GM19324 (cell line): ENCODE data around the gene ALKAL2.
"Not testable (repeated sequence)": the region's sequence is repeated elsewhere in the genome, so short reads cannot be mapped to it uniquely, and the experiment has no call there.

Experiments used
- ATAC-seq: cut with Tn5 transposase; IDR thresholded peaks from one replicate; pipeline ENCODE4 v1.9.1; 2021; ENCODE audit warnings: mild to moderate bottlenecking, moderate library complexity; ENCODE audit not compliant: unreplicated experiment, low FRiP score

Gene ALKAL2, protein sequence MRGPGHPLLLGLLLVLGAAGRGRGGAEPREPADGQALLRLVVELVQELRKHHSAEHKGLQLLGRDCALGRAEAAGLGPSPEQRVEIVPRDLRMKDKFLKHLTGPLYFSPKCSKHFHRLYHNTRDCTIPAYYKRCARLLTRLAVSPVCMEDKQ

DNA sequence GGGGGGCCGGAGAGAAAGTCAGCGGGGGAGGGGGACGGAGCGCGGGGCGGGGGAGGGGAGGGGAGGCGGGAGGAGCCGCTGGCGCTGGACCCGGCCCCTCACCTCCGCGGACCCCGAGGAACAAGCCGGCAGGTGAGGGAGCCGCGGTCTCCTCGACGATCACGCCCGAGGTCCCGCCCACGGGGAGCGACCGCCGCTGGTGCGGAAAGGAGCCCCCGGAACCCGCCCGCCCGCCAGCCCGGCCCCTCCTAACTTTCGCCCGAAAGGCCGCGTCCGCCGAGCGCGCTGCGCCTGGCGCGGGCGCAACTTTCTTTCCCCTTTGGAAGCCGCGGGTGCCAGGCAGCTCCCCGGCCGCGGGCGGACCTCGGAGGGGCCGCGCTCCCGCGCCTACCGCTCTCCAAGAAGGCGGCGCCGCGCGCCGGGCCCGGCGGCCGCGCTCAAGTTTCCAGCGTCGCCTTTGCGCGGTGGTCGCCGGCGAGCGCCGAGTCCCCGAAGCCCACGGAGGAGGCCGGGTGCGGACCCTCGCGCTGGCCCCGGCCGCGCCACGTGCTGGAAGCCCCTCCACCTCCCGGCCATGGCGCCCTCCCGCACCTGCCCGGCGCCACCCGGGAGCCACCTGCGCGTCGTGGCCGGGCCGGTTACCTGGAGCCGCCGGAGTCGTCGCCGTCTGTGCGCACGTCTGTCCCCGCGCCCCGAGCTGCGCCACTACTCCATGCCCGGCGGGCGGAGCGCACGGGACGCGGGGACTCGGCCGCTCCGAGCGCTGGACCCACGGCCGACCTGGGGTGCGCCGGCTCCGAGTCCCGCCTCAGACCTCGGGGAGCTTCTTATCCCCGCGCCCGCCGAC lies at the start of gene ALKAL2:
TSS of gene ALKAL2 (minus strand) at position 181 of the 847 bp plus-strand sequence. CDS start 256 bp downstream, outside the sequence.
- no peak for ATAC-seq

DNA sequence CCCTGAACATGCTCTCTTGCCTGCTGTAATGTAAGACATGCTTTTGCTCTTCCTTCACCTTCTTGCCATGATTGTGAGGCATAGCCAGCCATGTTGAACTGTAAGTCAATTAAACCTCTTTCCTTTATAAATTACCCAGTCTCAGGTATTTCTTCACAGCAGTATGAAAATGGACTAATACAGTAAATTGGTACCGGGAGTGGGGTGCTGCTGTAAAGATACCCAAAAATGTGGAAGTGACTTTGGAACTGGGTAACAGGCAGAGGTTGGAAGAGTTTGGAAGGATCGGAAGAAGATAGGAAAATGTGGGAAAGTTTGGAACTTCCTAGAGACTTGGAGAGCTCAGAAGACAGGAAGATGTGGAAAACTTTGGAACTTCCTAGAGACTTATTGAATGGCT lies 49.1 kb upstream of the ALKAL2 start:
- not testable (repeated sequence) for ATAC-seq

DNA sequence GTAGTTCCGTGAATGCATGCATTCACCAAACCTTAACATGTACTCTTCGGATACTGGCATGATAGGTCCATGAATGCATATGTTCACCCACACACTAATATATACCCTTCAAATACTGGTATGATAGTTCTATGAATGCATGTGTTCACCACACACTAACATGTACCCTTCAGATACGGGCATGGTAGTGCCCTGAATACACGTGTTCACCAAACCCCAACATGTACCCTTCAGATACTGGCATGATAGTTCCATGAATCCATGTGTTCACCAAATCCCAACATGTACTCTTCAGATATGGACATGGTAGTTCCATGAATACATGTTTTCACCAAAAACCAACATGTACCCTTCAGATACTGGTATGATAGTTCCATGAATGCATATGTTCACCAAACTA lies 48.5 kb upstream of the ALKAL2 start:
- ATAC-seq: no peak

DNA sequence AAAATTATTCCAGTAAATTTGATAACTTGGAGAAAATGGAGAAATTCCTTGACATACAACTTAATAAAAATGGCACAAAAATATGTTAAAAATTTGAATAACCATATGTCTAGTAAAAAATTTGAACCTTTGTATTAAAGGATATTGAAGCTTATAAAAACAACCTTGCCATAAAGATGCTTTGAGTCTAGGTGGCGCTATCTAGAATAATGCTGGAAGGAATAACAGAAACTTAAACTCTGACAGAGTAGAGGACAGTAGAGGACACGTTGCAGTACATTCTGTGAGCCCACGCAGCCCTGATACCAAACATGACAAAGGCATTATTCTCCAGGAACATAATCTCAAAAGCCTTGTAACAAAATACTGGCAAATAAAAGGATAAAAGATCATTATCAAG lies 44.7 kb upstream of the ALKAL2 start:
- no peak for ATAC-seq

DNA sequence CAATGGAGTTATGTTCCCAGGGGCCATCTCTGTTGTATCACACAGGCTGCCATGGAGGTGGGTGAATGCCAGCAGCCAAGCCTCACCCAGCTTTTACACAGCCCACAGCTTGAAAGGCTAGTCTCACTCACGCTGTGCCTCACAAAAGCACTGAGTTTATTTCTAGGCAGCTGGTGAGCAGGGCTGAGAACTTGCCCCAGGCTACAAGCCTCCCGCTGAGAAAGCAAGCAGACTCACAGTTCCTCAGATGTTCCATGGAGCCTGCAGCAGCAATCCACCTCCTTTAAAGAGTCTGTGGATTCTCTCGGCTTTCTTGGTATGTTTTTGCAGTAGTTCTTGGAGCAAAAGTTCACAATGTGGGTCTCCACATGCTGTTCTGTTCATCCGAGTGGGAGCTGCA lies 40.9 kb upstream of the ALKAL2 start:
- ATAC-seq: no peak

DNA sequence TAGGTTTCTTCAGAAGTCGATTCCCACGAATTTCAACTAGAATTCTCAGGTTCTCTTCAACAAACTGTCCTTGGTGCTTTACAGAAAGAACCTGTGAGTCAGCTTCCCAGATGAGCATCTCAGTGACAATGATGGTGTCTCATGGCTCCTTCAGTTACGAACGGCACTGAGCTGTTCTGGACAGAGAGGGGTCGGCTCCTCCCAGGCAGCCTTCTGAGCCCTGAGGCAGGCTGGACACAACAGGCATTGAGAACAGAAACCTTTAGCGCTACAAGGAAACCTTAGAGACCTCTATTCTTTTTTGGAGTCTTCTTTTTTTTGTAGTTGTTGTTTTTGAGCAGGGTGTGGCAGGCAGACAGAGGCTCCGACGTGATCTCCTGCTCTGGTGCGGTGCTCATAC lies 35.1 kb upstream of the ALKAL2 start:
- ATAC-seq: no peak

DNA sequence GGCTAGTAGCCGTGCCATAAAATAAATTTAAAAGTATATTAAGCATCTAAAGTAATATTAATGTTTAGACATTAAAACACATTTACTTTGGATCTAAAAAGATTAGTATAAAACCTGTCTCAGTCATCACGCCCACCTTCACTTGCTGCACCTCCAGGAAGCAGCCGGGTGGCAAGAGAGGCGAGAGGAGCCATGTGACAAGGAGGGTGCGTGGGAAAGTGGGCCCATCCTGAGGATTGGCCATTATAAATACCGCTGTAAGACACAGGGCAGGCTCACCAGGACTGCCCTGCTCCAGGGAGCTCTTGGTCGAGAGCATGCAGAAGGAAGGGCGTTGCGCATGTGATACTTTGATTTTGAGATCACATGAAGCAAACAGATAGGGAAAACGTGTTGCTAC lies 34.4 kb upstream of the ALKAL2 start:
- no peak for ATAC-seq

DNA sequence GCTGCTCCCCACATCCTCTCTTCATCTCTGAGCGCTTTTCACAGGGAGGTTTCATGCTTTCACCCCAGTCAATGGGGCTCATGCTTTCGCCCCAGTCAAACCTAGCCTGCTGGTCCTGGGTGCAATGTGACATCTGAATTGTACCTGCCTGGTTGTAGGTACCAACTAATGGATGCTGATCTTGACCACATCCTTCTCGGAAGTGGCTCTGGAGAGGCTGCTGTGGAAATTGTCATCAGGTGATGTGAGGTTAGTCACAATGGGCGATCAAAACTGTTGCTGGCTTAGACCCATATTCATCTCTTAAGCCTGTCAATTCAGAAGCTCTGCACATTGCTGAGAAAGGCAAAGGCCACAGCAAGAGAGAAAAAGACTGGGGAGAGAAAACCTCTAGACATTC lies 32.7 kb upstream of the ALKAL2 start:
- ATAC-seq: no peak

DNA sequence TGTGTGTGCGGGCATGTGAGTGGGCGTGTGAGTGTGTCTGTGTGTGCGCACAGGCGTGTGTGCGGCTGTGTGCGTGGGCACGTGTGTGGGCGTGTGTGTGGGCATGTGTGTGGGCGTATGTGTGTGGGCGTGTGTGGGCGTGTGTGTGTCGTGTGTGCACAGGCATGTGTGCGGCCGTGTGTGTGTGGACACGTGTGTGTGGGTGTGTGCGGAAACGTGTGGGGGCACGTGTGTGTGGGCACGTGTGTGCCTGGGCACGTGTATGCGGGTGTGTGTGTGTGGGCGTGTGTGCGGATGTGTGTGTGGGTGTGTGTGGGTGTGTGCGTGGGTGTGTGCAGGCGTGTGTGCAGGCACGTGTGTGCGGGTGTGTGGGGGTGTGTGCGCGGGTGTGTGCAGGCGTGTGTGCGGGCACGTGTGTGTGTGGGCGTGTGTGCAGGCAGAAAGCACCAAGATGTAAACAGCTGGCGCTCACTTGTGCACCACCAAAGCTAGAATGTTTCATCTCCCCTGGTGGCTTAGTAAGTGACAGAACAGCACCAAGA lies 31.2 kb upstream of the ALKAL2 start:
- ATAC-seq: no peak

DNA sequence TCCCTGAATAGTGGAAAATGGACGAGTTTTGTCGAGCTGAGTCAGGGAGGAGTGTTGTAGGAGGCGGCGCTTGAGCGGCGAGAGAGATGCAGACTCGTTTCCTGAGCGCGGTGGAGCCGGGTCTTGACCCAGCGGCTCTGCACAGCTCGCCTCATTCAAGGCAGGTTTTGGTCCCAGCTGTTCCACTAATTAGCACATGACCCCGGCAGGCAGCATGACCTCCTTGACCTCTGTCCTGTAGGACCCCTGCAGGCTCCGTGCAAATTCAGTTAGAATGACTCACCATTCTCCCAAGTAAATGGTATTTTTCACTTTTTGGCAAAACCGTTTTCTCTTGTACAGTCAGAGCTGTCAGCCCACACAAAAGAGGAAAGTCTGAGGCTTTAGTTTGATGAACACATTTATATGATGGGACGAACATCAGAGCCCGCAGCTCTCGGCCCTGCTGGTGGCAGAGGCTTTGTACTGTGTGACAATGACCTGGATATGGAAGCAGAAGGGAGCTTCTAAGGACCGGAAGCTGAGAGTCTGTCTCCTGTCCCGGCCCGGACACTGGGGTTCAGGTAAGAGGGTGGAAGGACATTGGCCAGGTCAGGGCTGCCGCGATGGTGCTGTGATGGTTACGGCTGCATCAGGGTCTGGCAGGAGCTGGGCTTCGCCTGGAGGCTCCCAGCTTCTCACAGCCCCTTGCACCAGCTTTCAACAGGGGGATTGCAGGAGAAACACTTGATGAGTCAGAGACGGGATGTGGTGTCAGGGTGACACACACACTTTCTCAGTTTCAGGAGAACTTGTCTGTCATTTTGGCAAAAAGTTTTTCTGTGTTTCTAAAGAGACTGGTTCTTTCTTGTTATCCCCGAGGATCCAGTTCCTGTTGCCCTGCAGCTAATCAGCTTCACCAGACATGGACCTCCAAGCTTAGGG lies 29.9 kb upstream of the ALKAL2 start:
- no peak for ATAC-seq

DNA sequence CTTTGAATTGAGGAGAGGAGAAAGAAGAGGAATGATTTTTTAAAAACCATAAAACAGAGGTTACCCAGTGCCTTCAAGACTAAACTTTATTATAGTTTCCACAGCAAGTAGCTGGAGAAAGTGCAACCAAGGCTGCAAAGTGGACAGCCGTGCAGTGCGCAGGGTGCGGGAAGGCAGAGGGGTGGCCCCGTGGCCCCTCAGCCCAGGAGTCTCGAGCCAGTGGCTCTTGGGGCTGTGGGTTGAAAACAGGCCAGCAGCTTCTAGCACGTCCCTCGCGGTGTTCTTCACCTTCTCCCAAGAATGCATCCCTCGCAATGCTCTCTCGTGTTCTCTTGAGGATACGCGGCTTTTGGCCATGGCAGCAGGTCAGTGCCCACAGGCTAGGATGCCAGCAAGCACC lies 28.5 kb upstream of the ALKAL2 start:
- no peak for ATAC-seq

DNA sequence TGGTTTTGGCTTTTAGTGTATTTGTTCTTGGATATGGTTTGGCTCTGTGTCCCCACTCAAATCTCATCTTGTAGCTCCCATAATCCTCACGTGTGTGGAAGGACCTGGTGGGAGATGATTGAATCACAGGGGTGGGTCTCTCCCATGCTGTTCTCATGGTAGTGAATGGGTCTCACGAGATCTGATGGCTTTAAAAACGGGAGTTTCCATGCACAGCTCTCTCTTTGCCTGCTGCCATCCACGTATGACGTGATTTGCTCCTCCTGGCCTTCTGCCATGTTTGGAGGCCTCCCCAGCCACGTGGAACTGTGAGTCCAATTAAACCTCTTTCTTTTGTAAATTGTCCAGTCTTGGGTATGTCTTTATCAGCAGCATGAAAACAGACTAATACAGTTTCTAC lies 28.0 kb upstream of the ALKAL2 start:
- ATAC-seq: not testable (repeated sequence)

DNA sequence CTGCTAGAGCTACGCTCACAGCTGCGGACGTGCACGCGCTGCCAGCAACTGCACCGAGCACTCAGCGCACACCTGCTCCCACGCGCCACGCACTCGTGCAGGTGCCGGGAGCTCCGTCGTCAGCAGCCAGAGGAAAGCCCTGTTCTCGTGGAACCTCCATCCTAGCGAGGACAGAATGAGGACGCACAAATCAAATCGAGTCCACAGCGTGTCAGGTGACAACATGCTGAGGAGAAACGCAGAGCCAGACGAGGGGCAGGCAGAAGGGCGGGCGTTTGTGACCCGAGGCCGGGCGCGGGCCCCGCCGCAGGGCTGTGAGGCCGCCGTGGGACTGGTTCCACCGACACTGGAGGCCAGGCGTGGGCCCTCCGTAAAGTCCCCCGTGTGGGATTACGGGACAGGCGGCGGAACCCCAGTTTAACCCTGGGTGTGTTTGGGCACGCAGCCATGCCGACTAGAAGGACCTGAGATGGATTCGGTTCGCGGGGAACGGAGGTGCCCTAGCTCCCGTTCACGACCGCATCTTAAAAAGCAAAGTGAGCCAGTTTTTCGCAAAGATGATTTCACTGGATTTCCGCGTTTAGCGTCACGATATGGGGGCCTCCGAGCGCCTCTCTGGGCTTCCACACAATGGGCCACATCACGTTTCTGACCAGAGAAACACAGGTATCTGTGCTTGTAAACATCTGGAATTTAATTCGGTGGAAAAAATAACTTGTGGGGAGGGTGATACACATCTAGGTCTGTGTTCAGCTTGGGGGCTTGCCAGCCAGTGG lies 26.9 kb upstream of the ALKAL2 start:
- ATAC-seq: no peak

DNA sequence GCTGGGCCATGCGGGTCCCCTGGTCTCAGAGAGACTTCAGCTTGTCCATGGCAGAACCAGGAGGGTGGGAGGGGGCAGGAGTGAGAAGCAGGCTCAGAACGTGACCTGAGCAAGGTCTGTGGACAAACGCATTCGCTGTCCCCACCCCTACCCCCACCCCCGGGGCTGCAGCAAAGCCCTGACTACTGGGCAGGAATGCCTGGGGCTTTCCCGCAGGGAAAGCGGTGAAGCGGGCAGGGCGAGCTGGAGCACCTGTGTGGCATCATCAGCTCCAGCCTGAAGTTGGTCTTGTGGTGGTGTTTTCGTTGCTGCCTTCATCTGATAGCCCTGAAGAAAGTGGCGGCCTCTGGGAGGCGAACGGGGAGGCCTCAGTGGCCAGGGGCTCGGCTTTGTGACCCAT lies 26.1 kb upstream of the ALKAL2 start:
- no peak for ATAC-seq

DNA sequence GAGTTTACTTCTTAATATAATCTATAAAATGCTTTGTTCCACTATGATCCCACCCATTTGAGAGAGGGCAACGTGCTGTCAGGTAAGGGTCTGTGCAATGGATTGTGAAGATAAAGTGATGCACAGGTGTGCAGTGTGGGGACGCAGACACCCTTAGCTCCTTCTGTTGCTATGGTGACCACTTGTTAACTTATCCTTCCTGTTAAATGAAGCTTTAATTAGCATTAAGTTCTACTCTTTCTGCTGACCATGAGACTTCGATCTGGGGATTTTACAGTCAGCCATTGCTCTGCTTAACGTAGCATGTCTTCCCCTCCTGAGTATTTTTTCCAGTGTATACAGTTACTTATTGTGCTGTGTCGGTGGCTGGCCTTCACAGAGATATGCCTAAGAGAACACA lies 23.1 kb upstream of the ALKAL2 start:
- no peak for ATAC-seq

DNA sequence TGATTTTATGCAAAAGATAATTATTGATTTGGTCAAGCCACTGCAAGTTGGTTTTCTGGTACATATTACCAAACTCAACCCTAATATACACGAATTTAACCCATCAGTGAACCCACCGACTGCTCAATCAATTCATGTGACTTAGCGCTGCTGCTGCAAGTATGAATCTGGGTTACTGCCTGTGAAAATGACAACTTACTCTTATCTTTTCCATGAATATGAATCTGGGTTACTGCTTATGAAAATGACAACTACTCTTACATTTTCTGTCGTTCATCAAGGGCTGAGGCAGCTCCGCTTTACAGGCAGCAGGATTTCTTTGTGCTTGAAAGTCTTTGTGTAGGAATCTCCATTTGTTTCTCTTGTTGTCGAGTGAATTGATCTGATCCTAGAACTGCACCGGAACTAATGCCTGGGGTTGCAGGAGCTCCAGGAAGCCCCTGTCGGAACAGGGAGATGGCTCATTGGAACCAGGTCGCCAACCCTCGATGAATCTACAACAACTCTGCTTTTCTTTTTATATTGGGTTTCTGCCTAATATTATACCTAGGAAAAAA lies 22.1 kb upstream of the ALKAL2 start:
- no peak for ATAC-seq

DNA sequence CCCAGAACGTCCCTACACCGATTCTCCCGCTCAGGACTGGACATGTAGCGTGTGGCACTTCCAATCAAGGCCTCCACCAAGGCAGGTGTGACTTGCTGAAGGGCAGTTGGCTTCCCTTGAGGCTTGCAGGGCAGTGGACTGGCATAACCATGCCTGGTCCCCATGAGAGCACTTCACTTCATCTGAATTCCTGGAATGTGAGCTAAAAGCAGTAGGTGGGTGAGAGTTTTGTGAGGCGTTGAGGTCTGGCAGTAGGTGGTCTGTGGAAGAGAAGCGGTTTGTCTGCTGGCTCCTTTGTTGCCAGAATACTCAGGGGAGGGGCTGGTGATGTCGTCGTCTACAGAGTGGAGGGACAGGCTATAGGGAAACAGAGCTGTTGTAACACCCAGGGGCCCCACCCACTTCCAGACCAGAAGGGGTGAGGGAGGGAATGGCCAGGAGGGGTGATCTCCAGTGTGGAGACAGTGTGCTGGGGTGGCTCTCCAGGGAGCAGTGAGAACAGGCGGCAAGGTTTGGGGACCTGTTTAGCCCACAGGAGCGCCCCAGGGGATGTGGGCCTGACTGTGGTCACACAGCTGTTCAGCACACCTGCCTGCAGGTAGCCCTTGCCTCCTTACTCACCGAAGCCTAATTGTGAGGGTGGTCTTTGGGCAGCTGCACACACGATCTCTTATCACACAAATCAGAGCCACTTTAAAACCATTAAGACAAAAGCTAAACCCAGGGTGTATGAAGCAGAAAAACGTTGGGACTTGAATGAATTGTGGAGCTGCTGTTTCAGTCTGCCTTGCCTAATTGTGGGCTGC lies 21.5 kb upstream of the ALKAL2 start:
- ATAC-seq: no peak

DNA sequence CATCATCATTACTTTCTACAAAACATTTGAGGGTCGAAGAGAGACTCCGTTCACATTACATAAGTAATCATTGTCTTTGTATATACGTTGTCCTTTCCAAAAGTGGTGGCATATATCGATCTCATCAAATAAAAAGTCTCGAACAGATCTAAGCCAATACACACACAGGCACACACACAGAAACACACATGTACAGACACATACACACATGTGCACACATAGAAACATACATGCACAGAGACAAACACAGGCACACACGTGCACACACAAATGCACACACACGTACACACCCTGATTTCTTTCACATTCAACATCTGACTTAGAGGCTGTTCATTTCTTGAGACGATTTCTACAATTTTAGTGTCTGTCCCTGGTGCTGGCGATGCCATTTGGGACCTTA lies 17.5 kb upstream of the ALKAL2 start:
- no peak for ATAC-seq

DNA sequence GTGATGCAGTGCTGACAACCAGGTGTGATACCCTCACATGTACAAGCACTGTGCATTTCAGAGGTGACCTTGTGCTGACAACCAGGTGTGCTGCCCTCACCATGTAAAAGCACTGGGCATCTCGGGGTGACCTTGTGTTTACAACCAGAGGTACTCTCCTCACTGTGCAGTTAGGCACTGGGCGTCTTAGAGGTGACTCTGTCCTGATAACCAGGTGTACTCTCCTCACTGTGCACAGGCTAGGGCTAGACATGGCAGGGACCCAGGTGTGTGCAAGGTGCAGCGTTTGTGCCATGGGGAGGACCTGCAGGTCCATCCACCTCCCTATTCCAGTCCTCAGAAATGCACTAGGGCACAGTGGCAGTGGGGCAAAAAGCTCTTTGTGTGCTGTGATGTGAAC lies 8.5 kb upstream of the ALKAL2 start:
- no peak for ATAC-seq
